ENCODE results near the gene MYT1.
"Not testable (repeated sequence)": the region's sequence is repeated elsewhere in the genome, so short reads cannot be mapped to it uniquely, and the experiment has no call there.

The MYT1 gene

DNA sequence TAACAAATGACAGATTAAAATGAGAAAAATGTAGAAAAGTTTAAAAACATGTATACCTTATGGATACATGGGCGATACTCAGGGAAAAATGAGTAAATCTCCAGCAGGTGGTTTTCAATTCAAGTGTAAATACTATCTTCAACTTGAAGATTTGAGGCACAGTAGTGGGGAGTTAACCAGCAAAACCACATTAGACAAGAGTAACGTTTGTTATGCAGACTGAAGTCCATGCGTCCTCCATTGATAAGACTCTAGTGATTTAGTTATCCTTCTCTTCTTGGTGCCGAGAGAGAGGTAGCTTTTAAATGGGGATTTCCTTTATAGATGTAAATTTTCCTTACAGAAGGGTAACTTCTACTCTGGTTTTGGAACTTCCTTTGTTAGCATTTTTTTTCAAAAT, 119.4 kb downstream of the MYT1 start:
- no peak for DNase-seq

DNA sequence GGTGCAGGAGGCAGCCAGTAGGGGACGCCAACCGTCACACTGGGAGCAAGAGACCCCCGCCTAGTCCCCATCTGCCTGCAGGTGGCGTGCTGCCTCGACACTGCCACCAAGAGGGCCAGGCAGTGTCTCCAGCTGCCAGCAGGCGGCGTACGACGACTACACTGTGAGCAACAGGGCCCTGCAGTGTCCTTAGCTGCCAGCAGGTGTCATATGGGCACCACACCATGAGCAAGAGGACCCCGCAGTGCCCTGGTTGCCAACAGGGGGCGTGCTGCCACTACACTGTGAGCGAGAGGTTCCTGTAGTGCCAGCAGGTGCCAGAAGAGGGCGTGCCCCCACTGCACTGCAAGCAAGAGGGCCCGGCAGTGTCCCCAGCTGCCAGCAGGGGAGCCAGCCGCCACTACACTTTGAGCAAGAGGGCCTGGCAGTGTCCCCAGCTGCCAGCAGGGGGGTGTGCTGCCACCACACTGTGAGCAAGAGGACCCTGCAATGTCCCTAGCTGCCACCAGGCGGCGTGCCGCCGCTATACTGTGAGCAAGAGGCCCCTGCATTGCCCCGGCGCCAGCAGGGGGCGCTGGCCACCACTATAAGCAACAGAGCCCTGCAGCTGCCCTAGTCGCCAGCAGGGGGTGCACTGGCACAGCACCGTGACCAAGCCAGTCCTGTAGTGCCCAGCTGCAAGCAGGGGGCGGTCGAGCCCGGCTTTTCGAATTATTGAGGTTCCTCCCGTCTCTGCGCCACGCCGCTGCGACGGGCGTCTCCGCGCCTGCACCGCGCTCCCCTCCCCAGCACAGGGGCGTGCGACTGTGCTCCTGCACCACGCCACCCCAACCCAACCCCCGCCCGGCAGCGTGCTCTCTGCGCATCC, 121.6 kb downstream of the MYT1 start:
- DNase-seq = peak; percentile 99

DNA sequence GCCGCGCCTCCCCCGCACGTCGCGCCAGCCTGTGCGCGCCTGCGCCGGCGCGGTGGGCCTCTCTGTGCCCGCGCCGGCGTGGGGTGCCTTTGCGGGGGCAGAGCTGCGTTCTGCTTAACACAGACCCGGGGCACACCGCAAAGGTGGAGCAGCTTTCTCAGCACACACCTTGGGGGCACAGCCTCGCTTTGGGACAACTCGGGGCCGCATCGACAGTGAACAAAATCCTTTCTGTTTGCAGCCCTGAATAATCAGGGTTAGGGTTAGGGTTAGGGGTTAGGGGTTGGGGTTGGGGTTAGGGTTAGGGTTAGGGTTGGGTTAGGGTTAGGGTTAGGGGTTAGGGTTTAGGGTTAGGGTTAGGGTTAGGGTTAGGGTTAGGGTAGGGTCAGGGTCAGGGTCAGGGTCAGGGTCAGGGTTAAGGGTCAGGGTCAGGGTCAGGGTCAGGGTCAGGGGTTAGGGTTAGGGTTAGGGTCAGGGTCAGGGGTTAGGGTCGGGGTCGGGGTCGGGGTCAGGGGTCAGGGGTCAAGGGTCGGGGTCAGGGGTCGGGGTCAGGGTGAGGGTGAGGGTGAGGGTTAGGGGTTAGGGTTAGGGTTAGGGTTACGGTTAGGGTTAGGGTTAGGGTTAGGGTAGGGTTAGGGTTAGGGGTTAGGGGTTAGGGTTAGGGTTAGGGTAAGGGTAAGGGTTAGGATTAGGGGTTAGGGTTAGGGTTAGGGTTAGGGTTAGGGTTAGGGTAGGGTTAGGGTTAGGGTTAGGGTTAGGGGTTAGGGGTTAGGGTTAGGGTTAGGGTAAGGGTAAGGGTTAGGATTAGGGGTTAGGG, 122.4 kb downstream of the MYT1 start:
- not testable (repeated sequence) for DNase-seq

DNA sequence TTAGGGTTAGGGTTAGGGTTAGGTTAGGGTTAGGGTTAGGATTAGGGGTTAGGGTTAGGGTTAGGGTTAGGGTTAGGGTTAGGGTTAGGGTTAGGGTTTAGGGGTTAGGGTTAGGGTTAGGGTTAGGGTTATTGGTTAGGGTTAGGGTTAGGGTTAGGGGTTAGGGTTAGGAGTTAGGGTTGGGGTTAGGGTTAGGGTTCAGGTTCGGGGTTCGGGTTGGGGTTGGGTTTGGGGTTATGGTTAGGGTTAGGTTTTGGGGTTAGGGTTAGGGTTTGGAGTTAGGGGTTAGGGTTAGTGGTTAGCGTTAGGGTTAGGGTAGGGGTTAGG, 123.0 kb downstream of the MYT1 start:
- not testable (repeated sequence) for DNase-seq

Measured in activated CD4-positive, alpha-beta T cell treated with anti-CD3 and anti-CD28 coated beads for 48 hours (primary cell).